ENCODE results near the gene ZDHHC17.

The ZDHHC17 gene

DNA sequence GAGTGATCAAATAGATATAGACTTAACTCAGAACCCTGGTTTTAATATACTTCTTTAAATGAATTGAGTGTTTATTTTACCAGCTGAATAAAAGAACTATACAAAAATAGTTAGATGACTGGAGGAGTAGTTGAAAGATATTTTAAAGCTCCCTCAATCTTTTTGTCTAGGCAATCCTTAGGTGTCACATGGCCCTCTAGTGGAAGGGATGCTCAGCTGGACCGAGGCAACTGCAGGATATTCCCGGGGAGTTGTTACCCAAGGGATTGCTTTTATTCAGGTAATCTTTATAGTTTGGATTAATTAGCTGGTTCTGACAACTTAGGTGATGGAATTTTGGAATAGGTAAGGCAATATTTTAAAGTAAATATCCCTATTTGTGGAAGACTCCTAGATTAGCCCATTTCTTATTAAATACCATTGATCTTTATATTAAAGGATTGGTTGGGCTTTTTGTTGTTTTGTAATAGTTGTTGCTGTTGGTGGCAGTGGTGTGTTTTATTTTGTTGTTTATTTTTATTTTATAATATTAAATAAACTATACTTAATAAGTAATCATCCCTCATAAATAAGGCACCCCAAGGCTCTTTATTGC is 57.1 kb downstream of the ZDHHC17 start:
- H3K27ac ChIP-seq, result no peak overlapping the region
- peaks cover 12% of the 10 kb centered on the region; the same call in 1 of the 2 replicates for H3K36me3 ChIP-seq (ENCODE audit: insufficient read depth, low read length)
- no peak overlapping the region for H3K4me3 ChIP-seq
- no peaks in the 10 kb centered on the region for H3K9me3 ChIP-seq (ENCODE audit: low read depth, low read length)
- H3K9ac ChIP-seq (ENCODE audit: insufficient read length), result no peak overlapping the region
- no peak for DNase-seq (ENCODE audit: low read depth, low spot score)
- TF ChIP-seq EZH2 (IDR thresholded peaks at IDR 0.05), result no peak
- no peak for TF ChIP-seq POLR2AphosphoS5 (IDR thresholded peaks at IDR 0.05; ENCODE audit: borderline replicate concordance, low read depth, low read length)
- no peak for TF ChIP-seq FOXP2 (optimal IDR thresholded peaks at IDR 0.05; ENCODE audit: control extremely low read depth, extremely low read length, insufficient read depth)

DNA sequence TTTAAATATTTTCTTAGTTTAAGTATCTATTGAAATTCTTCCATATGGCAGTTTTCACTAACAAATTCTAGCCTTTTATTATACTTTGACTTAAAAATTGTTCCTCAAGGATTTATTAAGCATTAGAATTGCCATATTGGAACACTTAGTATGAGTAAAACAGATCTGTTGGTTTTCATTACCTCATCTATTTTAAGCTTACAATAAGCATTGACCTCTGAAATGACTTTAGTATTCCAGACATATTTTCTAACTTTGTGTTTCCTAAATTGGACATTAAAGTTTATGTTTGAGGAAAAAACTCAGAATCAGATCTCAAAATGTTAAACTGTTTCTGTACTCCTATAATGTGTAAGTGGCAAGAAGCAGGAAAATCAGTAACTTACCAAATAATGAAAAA is 66.5 kb downstream of the ZDHHC17 start:
- Histone ChIP-seq H3K36me3 (ENCODE audit: insufficient read depth, low read length) (peaks cover 43% of the 10 kb centered on the region), H3K4me3 (no peak overlapping the region), H3K9ac (ENCODE audit: insufficient read length) (no peak overlapping the region), H3K27ac (no peak overlapping the region), H3K9me3 (ENCODE audit: low read depth, low read length) (no peaks in the 10 kb centered on the region)
- no peak for DNase-seq (ENCODE audit: low read depth, low spot score)
- TF ChIP-seq FOXP2 (optimal IDR thresholded peaks at IDR 0.05; ENCODE audit: control extremely low read depth, extremely low read length, insufficient read depth) (no peak), POLR2AphosphoS5 (IDR thresholded peaks at IDR 0.05; ENCODE audit: borderline replicate concordance, low read depth, low read length) (no peak), EZH2 (IDR thresholded peaks at IDR 0.05) (no peak)

DNA sequence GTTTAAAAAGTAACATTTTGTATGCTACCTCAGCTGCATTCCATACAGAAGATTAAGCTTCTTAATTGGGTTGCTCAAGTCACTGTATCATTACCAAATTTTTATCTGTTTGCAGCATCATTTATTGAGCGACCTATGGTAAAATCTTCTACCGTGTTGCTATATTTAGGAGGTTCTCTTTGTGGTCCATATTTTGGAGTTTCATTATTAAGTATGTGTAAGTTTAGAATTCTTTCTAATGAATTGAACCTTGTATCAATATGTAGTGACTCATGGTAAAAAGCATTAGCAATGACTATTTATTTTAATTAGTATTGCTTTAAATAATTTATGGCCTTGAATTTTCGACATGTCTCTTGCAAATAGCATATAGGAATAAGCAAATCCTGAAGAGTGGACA is 72.7 kb downstream of the ZDHHC17 start:
- H3K4me3 ChIP-seq, result no peak overlapping the region
- no peak overlapping the region for H3K9ac ChIP-seq (ENCODE audit: insufficient read length)
- no peak overlapping the region for H3K27ac ChIP-seq
- H3K36me3 ChIP-seq (ENCODE audit: insufficient read depth, low read length), result peaks cover 13% of the 10 kb centered on the region; the same call in 1 of the 2 replicates
- no peaks in the 10 kb centered on the region for H3K9me3 ChIP-seq (ENCODE audit: low read depth, low read length)
- TF ChIP-seq FOXP2 (optimal IDR thresholded peaks at IDR 0.05; ENCODE audit: control extremely low read depth, extremely low read length, insufficient read depth), result no peak
- no peak for TF ChIP-seq EZH2 (IDR thresholded peaks at IDR 0.05)
- TF ChIP-seq POLR2AphosphoS5 (IDR thresholded peaks at IDR 0.05; ENCODE audit: borderline replicate concordance, low read depth, low read length), result no peak
- no peak for DNase-seq (ENCODE audit: low read depth, low spot score)

DNA sequence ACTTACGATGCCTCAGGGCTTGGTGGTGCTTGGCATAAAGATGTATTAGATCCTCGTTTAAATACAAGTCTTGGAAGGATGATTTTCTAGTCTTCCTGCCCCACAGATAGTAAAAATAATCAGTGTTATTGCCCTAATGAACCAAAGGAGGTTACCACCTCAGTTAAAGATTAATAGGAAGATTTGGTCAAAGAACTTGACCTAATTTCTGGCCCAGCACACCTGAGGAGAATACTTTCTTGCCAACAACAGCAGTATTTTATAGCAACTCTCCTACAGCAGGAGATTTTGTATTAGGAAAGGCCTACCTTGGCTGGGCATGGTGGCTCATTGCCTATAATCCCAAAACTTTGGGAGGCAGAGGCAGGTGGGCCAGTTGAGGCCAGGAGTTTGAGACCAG is 83.3 kb downstream of the ZDHHC17 start:
- H3K9me3 ChIP-seq (ENCODE audit: low read depth, low read length), result no peaks in the 10 kb centered on the region
- peaks cover 23% of the 10 kb centered on the region; the same call in 1 of the 2 replicates for H3K36me3 ChIP-seq (ENCODE audit: insufficient read depth, low read length)
- H3K27ac ChIP-seq, result no peak overlapping the region
- H3K9ac ChIP-seq (ENCODE audit: insufficient read length), result no peak overlapping the region
- no peak for DNase-seq (ENCODE audit: low read depth, low spot score)
- TF ChIP-seq FOXP2 (optimal IDR thresholded peaks at IDR 0.05; ENCODE audit: control extremely low read depth, extremely low read length, insufficient read depth), result no peak
- TF ChIP-seq POLR2AphosphoS5 (IDR thresholded peaks at IDR 0.05; ENCODE audit: borderline replicate concordance, low read depth, low read length), result no peak
- no peak for TF ChIP-seq EZH2 (IDR thresholded peaks at IDR 0.05)
- no peak overlapping the region for H3K4me3 ChIP-seq

DNA sequence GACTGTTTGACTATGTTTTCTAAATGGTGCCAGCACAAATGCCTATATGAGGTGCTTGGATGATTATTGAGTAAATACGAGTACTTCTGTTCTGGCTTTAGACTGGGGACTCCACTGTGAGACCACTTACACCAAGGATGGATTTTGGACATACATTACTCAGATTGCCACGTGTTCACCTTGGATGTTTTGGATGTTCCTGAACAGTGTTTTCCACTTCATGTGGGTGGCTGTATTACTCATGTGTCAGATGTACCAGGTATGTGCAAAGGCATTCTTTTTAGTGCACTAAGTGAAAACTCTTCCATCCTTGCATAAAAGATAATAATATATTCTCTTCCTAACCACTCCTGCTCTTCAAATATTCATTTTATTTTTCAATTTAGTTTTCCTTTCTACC is 84.2 kb downstream of the ZDHHC17 start:
- no peak for DNase-seq (ENCODE audit: low read depth, low spot score)
- H3K9ac ChIP-seq (ENCODE audit: insufficient read length), result no peak overlapping the region
- H3K36me3 ChIP-seq (ENCODE audit: insufficient read depth, low read length), result peaks cover 25% of the 10 kb centered on the region
- no peak overlapping the region for H3K4me3 ChIP-seq
- no peak overlapping the region for H3K27ac ChIP-seq
- no peak for TF ChIP-seq POLR2AphosphoS5 (IDR thresholded peaks at IDR 0.05; ENCODE audit: borderline replicate concordance, low read depth, low read length)
- TF ChIP-seq EZH2 (IDR thresholded peaks at IDR 0.05), result no peak
- TF ChIP-seq FOXP2 (optimal IDR thresholded peaks at IDR 0.05; ENCODE audit: control extremely low read depth, extremely low read length, insufficient read depth), result no peak
- H3K9me3 ChIP-seq (ENCODE audit: low read depth, low read length), result no peaks in the 10 kb centered on the region

DNA sequence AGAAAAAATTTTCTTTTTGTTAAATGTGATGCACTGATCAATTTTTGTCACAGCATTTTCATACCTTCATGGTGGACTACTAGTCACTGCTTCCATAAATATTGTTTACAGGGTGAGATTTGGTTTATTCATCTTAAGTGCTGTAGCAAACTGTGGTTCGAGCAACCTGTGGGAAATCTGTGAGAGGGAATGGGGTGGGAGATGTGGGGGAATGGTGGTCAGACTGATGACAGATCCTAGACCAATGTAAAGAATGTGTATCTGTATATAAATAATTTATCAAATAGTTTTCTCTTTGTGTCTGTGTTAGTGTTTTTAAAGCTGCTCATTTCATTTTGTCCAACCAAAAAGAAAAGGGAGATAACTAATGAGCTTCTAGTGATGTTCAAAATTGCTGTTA is 88.2 kb downstream of the ZDHHC17 start:
- no peak for DNase-seq (ENCODE audit: low read depth, low spot score)
- Histone ChIP-seq H3K4me3 (no peak overlapping the region), H3K36me3 (ENCODE audit: insufficient read depth, low read length) (peaks cover 47% of the 10 kb centered on the region), H3K27ac (no peak overlapping the region), H3K9ac (ENCODE audit: insufficient read length) (no peak overlapping the region), H3K9me3 (ENCODE audit: low read depth, low read length) (no peaks in the 10 kb centered on the region)
- TF ChIP-seq POLR2AphosphoS5 (IDR thresholded peaks at IDR 0.05; ENCODE audit: borderline replicate concordance, low read depth, low read length) (no peak), FOXP2 (optimal IDR thresholded peaks at IDR 0.05; ENCODE audit: control extremely low read depth, extremely low read length, insufficient read depth) (no peak), EZH2 (IDR thresholded peaks at IDR 0.05) (no peak)

DNA sequence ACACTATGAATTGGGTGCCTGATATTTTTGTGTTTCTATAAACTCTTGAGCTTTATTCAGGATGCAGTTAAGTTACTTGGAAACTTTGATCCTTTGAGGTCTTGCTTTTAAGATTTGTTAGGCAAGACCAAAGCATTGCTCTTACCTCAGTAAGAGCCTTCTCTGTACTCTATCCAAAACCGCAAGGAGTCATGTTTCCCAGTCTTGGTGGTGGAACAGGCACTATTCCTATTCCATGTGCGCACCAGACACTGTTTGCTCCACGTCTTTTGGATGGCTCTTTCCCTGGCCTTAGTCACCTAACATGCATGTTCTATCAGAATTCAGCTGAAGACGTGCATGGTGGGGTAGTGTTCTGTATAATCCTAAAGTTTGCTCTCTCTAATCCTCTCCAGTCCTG is 91.4 kb downstream of the ZDHHC17 start:
- no peak overlapping the region for H3K4me3 ChIP-seq
- H3K9me3 ChIP-seq (ENCODE audit: low read depth, low read length), result no peaks in the 10 kb centered on the region
- H3K9ac ChIP-seq (ENCODE audit: insufficient read length), result no peak overlapping the region
- H3K27ac ChIP-seq, result no peak overlapping the region
- TF ChIP-seq POLR2AphosphoS5 (IDR thresholded peaks at IDR 0.05; ENCODE audit: borderline replicate concordance, low read depth, low read length), result no peak
- no peak for TF ChIP-seq EZH2 (IDR thresholded peaks at IDR 0.05)
- TF ChIP-seq FOXP2 (optimal IDR thresholded peaks at IDR 0.05; ENCODE audit: control extremely low read depth, extremely low read length, insufficient read depth), result no peak
- DNase-seq (ENCODE audit: low read depth, low spot score), result no peak
- H3K36me3 ChIP-seq (ENCODE audit: insufficient read depth, low read length), result peaks cover 32% of the 10 kb centered on the region

- Histone ChIP-seq H3K36me3 (ENCODE audit: insufficient read depth, low read length) (peaks cover 27% of the 10 kb centered on the region), H3K9me3 (ENCODE audit: low read depth, low read length) (no peaks in the 10 kb centered on the region), H3K9ac (ENCODE audit: insufficient read length) (no peak overlapping the region), H3K4me3 (no peak overlapping the region), H3K27ac (no peak overlapping the region)
- TF ChIP-seq EZH2 (IDR thresholded peaks at IDR 0.05), result no peak
- no peak for DNase-seq (ENCODE audit: low read depth, low spot score)
Observed at GRCh38 chr12:76856018-76856644, 92.2 kb downstream of the ZDHHC17 start.

DNA sequence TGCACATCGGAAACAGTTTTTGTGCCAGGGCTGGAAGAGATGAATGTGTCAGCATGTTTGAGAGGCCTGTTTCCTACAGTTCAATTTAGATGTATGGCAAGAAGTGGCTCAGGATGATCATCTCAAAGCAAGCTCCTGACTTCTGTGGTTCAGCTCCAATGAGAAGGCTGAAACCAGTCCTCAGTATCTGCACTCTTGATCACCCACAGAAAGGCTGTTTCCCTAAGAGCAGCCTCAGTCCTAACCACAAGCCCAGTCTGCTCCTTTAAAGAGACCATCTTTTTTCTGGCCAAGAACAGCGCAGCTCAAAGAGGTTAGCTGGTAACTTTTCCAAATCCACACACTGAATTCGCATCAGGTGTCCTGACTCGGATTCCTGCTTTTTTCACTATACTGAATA is 95.7 kb downstream of the ZDHHC17 start:
- H3K9me3 ChIP-seq (ENCODE audit: low read depth, low read length), result no peaks in the 10 kb centered on the region
- no peak for DNase-seq (ENCODE audit: low read depth, low spot score)
- peaks cover 21% of the 10 kb centered on the region for H3K36me3 ChIP-seq (ENCODE audit: insufficient read depth, low read length)
- H3K9ac ChIP-seq (ENCODE audit: insufficient read length), result no peak overlapping the region
- H3K27ac ChIP-seq, result no peak overlapping the region
- H3K4me3 ChIP-seq, result no peak overlapping the region
- TF ChIP-seq EZH2 (IDR thresholded peaks at IDR 0.05), result no peak
- TF ChIP-seq POLR2AphosphoS5 (IDR thresholded peaks at IDR 0.05; ENCODE audit: borderline replicate concordance, low read depth, low read length), result no peak
- no peak for TF ChIP-seq FOXP2 (optimal IDR thresholded peaks at IDR 0.05; ENCODE audit: control extremely low read depth, extremely low read length, insufficient read depth)
